Immature natural killer cell (primary cell): Measurements from ENCODE around the gene EXOC3L4. TPM values are rescaled to one million over a fixed set of nuclear protein-coding genes. Genes with fewer than 3 reads are reported as not detected.

ENCODE experiments used
- DNase-seq, 3 donors: peaks; one replicate each; pipeline ENCODE4 v3.0.0; 2022; ENCODE audit warnings: mixed read lengths in 1 of 3
- H3K27ac Mint-ChIP-seq, 6 donors: one replicate each; pipeline ENCODE4 v1.8.0; 2020; ENCODE audit warnings: mixed read lengths in 6 of 6, mild to moderate bottlenecking in 5 of 6, inconsistent platforms in 4 of 6, moderate library complexity in 3 of 6
- H3K27me3 Mint-ChIP-seq, 3 donors: one replicate each; pipeline ENCODE4 v1.8.0; 2020 to 2021; ENCODE audit warnings: low read depth in 3 of 3, mild to moderate bottlenecking in 3 of 3, mixed read lengths in 3 of 3, moderate library complexity in 3 of 3, inconsistent platforms in 1 of 3
- H3K36me3 Mint-ChIP-seq, 3 donors: one replicate each; pipeline ENCODE4 v1.8.0; 2020; ENCODE audit warnings: mixed read lengths in 3 of 3, inconsistent platforms in 2 of 3, mild to moderate bottlenecking in 2 of 3
- H3K4me1 Mint-ChIP-seq, 2 donors: one replicate each; pipeline ENCODE4 v1.8.0; 2020; ENCODE audit warnings: inconsistent platforms in 2 of 2, mild to moderate bottlenecking in 2 of 2, mixed read lengths in 2 of 2, moderate library complexity in 1 of 2
- H3K4me3 Mint-ChIP-seq, 5 donors: one replicate each; pipeline ENCODE4 v1.8.0; 2020; ENCODE audit warnings: mild to moderate bottlenecking in 5 of 5, mixed read lengths in 5 of 5, inconsistent platforms in 3 of 5, moderate library complexity in 3 of 5
- H3K9me3 Mint-ChIP-seq, 6 donors: one replicate each; pipeline ENCODE4 v1.8.0; 2020; ENCODE audit warnings: mild to moderate bottlenecking in 6 of 6, mixed read lengths in 6 of 6, inconsistent platforms in 4 of 6, moderate library complexity in 3 of 6
- polyA plus RNA-seq, 3 donors: library from polyadenylated mRNA; unstranded; fragments of 300-500 nt; fragmentation: Illumina TruSeq; gene quantifications; one replicate each; pipeline ENCODE4 v1.2.3, GENCODE V29; 2021

EXOC3L4 gene
- polyA plus RNA-seq, 3 donors from 2014 or later, result not detected

GRCh38 chr14:103074729-103075367 is 19.7 kb upstream of the EXOC3L4 start:
- Mint-ChIP-seq H3K36me3 (no peaks in the 10 kb centered on the region), H3K4me3 (peak overlapping the region; percentile 8 to 45 (median 33)), H3K9me3 (no peaks in the 10 kb centered on the region), H3K27me3 (peaks cover 0 to 6% (median 2%) of the 10 kb centered on the region in 3 donors), H3K4me1 (peaks cover 0 to 2% of the 10 kb centered on the region in 2 donors), H3K27ac (no peak overlapping the region)
- DNase-seq, result no peak

GRCh38 chr14:103078420-103078749 is 16.1 kb upstream of the EXOC3L4 start:
- peak; percentile 50 to 57 (median 55) for DNase-seq
- Mint-ChIP-seq H3K27me3 (peaks cover 0 to 6% (median 2%) of the 10 kb centered on the region in 3 donors), H3K4me1 (peaks cover 0 to 2% of the 10 kb centered on the region in 2 donors), H3K27ac (no peak overlapping the region), H3K9me3 (no peaks in the 10 kb centered on the region), H3K36me3 (no peaks in the 10 kb centered on the region), H3K4me3 (no peak overlapping the region)

GRCh38 chr14:103078860-103079587 is 15.5 kb upstream of the EXOC3L4 start:
- H3K4me3 Mint-ChIP-seq, result no peak overlapping the region
- H3K27ac Mint-ChIP-seq, result no peak overlapping the region
- DNase-seq, result no peak
- H3K36me3 Mint-ChIP-seq, result no peaks in the 10 kb centered on the region
- peaks cover 0 to 2% of the 10 kb centered on the region in 2 donors for H3K4me1 Mint-ChIP-seq
- H3K27me3 Mint-ChIP-seq, result peaks cover 0 to 6% (median 0%) of the 10 kb centered on the region in 3 donors
- H3K9me3 Mint-ChIP-seq, result no peaks in the 10 kb centered on the region

- DNase-seq, result no peak
- Mint-ChIP-seq H3K4me3 (no peak overlapping the region), H3K27me3 (peaks cover 0 to 8% (median 2%) of the 10 kb centered on the region in 3 donors), H3K4me1 (no peaks in the 10 kb centered on the region), H3K9me3 (no peaks in the 10 kb centered on the region), H3K36me3 (no peaks in the 10 kb centered on the region), H3K27ac (no peak overlapping the region)
These were observed 12.6 kb upstream of the EXOC3L4 start for GRCh38 chr14:103081951-103082350.

GRCh38 chr14:103084021-103084919 is 10.3 kb upstream of the EXOC3L4 start, which contains the start of gene LBHD2:
TSS of gene LBHD2 (plus strand) at chr14:103084210. CDS start at chr14:103086013, 1,803 bp downstream.
- H3K27ac Mint-ChIP-seq, result no peak within 1 kb of the TSS
- peaks cover 0 to 3% (median 2%) of the 10 kb centered on the region in 3 donors for H3K27me3 Mint-ChIP-seq
- DNase-seq, result no peak
- no peaks in the 10 kb centered on the region for H3K4me1 Mint-ChIP-seq
- no peaks in the 10 kb centered on the region for H3K9me3 Mint-ChIP-seq
- H3K4me3 Mint-ChIP-seq, result no peak within 1 kb of the TSS
- H3K36me3 Mint-ChIP-seq, result no peaks in the 10 kb centered on the region

GRCh38 chr14:103085106-103086091 is 9.1 kb upstream of the EXOC3L4 start:
- no peaks in the 10 kb centered on the region for H3K36me3 Mint-ChIP-seq
- peaks cover 0 to 3% (median 2%) of the 10 kb centered on the region in 3 donors for H3K27me3 Mint-ChIP-seq
- no peak for DNase-seq
- H3K4me1 Mint-ChIP-seq, result no peaks in the 10 kb centered on the region
- H3K9me3 Mint-ChIP-seq, result no peaks in the 10 kb centered on the region
- H3K4me3 Mint-ChIP-seq, result no peak overlapping the region
- no peak overlapping the region for H3K27ac Mint-ChIP-seq

GRCh38 chr14:103086771-103087342 is 7.7 kb upstream of the EXOC3L4 start:
- Mint-ChIP-seq H3K9me3 (no peaks in the 10 kb centered on the region), H3K27ac (no peak overlapping the region)
- DNase-seq, result no peak

GRCh38 chr14:103087343-103087835 is 7.1 kb upstream of the EXOC3L4 start:
- Mint-ChIP-seq H3K4me3 (no peak overlapping the region), H3K27me3 (peaks cover 0 to 11% (median 2%) of the 10 kb centered on the region in 3 donors), H3K27ac (no peak overlapping the region), H3K4me1 (peaks cover 4 to 5% of the 10 kb centered on the region in 2 donors), H3K9me3 (no peaks in the 10 kb centered on the region), H3K36me3 (no peaks in the 10 kb centered on the region)
- DNase-seq, result no peak

More at GRCh38 chr14:103086771-103087342, 7.7 kb upstream of the EXOC3L4 start:
- Mint-ChIP-seq H3K4me1 (peaks cover 4 to 5% of the 10 kb centered on the region in 2 donors), H3K4me3 (no peak overlapping the region), H3K36me3 (no peaks in the 10 kb centered on the region), H3K27me3 (peaks cover 0 to 11% (median 2%) of the 10 kb centered on the region in 3 donors)

- Mint-ChIP-seq H3K27ac (no peak overlapping the region), H3K4me3 (no peak overlapping the region), H3K27me3 (peaks cover 0 to 11% (median 2%) of the 10 kb centered on the region in 3 donors), H3K9me3 (no peaks in the 10 kb centered on the region), H3K4me1 (peaks cover 4 to 5% of the 10 kb centered on the region in 2 donors), H3K36me3 (no peaks in the 10 kb centered on the region)
- no peak for DNase-seq
These were observed 5.6 kb upstream of the EXOC3L4 start for GRCh38 chr14:103088921-103089320.

GRCh38 chr14:103089386-103090335 is 4.9 kb upstream of the EXOC3L4 start:
- H3K27me3 Mint-ChIP-seq, result peaks cover 0 to 9% (median 2%) of the 10 kb centered on the region in 3 donors
- no peaks in the 10 kb centered on the region for H3K36me3 Mint-ChIP-seq
- H3K4me1 Mint-ChIP-seq, result peaks cover 4 to 5% of the 10 kb centered on the region in 2 donors
- no peaks in the 10 kb centered on the region for H3K9me3 Mint-ChIP-seq
- no peak for DNase-seq
- no peak overlapping the region for H3K27ac Mint-ChIP-seq
- no peak overlapping the region for H3K4me3 Mint-ChIP-seq

GRCh38 chr14:103090481-103091020 is 4.0 kb upstream of the EXOC3L4 start:
- Mint-ChIP-seq H3K4me1 (peaks cover 4 to 5% of the 10 kb centered on the region in 2 donors), H3K36me3 (no peaks in the 10 kb centered on the region), H3K4me3 (peak overlapping the region; percentile 21 to 64 (median 44)), H3K9me3 (no peaks in the 10 kb centered on the region), H3K27me3 (peaks cover 0 to 9% (median 1%) of the 10 kb centered on the region in 3 donors), H3K27ac (no peak overlapping the region)
- no peak for DNase-seq
